ENCODE results near the gene CAND1.

CAND1 gene

GRCh38 chr12:67357376-67358125 lies 88.4 kb downstream of the CAND1 start:
- no peak for DNase-seq
- Histone ChIP-seq H3K4me1 (ENCODE audit: low read length) (0 out of 2 replicates have a peak, but pooled peaks cover 4% of the 10 kb centered on the region), H3K36me3 (replicated peaks; ENCODE audit: insufficient read depth, low read length) (no peaks in the 10 kb centered on the region), H3K4me3 (ENCODE audit: low read length) (no peak overlapping the region), H3K79me2 (ENCODE audit: low read length) (no peaks in the 10 kb centered on the region), H4K20me1 (ENCODE audit: insufficient read depth, low read length) (no peaks in the 10 kb centered on the region), H3K27me3 (replicated peaks; ENCODE audit: insufficient read depth, low read length) (no peaks in the 10 kb centered on the region), H3F3A (ENCODE audit: insufficient read depth, low read length) (no peaks in the 10 kb centered on the region), H3K9ac (ENCODE audit: low read length) (no peak overlapping the region), H2AFZ (ENCODE audit: low read length) (no peak overlapping the region), H3K4me2 (ENCODE audit: low read depth, low read length) (no peak overlapping the region), H3K9me3 (replicated peaks; ENCODE audit: insufficient read depth, low read length) (no peaks in the 10 kb centered on the region), H3K27ac (ENCODE audit: low read length) (no peak overlapping the region), H3K9me2 (replicated peaks; ENCODE audit: insufficient read depth, low read length) (no peaks in the 10 kb centered on the region)
- TF ChIP-seq EZH2 (optimal IDR thresholded peaks at IDR 0.05; ENCODE audit: low read depth, low read length) (no peak), CTCF (IDR thresholded peaks at IDR 0.05; ENCODE audit: low read length) (no peak)

DNA sequence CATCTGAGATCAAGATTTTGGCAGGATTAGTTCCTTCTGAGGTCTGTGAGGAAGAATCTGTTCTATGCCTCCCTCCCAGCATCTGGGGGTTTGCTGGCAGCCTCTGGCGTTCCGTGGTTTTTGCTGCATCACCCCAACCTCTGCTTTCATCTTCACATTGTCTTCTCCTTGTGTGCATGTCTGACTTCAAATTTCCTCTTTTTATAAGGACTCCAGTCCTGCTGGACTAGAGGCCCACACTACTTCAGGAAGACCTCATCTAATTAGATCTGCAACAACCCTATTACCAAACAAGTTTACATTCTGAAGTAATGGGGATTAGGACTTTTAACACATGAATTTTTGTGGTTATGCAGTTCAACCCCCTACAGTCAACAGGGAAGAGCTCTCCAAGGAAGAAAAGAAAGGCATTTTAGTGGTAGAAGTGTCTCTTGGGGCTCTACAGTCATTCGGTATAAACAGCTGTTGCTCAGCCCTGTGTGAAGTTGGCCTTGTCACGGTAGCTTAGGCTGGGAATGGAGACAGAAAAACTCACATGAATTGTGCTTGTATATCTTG lies 89.7 kb downstream of the CAND1 start:
- TF ChIP-seq CTCF (IDR thresholded peaks at IDR 0.05; ENCODE audit: low read length), result no peak
- TF ChIP-seq EZH2phosphoT487 (IDR thresholded peaks at IDR 0.05; ENCODE audit: low read length), result no peak
- TF ChIP-seq EZH2 (optimal IDR thresholded peaks at IDR 0.05; ENCODE audit: low read depth, low read length), result no peak
- H3F3A ChIP-seq (ENCODE audit: insufficient read depth, low read length), result no peaks in the 10 kb centered on the region
- H3K9me3 ChIP-seq (replicated peaks; ENCODE audit: insufficient read depth, low read length), result no peaks in the 10 kb centered on the region
- no peaks in the 10 kb centered on the region for H3K9me2 ChIP-seq (replicated peaks; ENCODE audit: insufficient read depth, low read length)
- H3K27ac ChIP-seq (ENCODE audit: low read length), result no peak overlapping the region
- H3K4me1 ChIP-seq (ENCODE audit: low read length), result 0 out of 2 replicates have a peak, but pooled peaks cover 4% of the 10 kb centered on the region
- H3K4me3 ChIP-seq (ENCODE audit: low read length), result no peak overlapping the region
- no peak overlapping the region for H2AFZ ChIP-seq (ENCODE audit: low read length)
- H4K20me1 ChIP-seq (ENCODE audit: insufficient read depth, low read length), result no peaks in the 10 kb centered on the region
- no peaks in the 10 kb centered on the region for H3K36me3 ChIP-seq (replicated peaks; ENCODE audit: insufficient read depth, low read length)
- H3K27me3 ChIP-seq (replicated peaks; ENCODE audit: insufficient read depth, low read length), result no peaks in the 10 kb centered on the region
- no peak for DNase-seq
- H3K4me2 ChIP-seq (ENCODE audit: low read depth, low read length), result no peak overlapping the region
- no peak overlapping the region for H3K9ac ChIP-seq (ENCODE audit: low read length)
- H3K79me2 ChIP-seq (ENCODE audit: low read length), result no peaks in the 10 kb centered on the region

DNA sequence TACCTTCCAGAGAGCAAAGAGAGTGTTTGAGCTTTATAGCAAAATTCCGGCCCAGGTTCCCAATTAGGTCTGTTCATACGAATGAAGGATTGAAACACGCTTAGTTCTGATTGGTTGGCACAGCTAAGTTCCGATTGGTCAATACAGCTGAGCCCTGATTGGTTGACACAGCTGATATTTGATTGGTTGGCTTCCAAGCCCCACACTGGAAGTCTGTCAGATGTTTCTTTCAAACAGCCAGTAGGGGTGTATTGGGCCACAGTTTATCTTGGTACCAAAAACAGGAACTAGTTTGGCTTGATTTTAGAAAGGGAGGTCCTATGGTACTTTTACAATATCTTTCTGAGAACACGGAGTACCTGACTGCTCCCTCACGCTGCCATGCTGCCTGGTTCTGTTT lies 93.4 kb downstream of the CAND1 start:
- H3K79me2 ChIP-seq (ENCODE audit: low read length), result no peaks in the 10 kb centered on the region
- no peak overlapping the region for H2AFZ ChIP-seq (ENCODE audit: low read length)
- H3K4me3 ChIP-seq (ENCODE audit: low read length), result no peak overlapping the region
- no peak overlapping the region for H3K27ac ChIP-seq (ENCODE audit: low read length)
- H3K4me1 ChIP-seq (ENCODE audit: low read length), result no peaks in the 10 kb centered on the region
- no peaks in the 10 kb centered on the region for H3F3A ChIP-seq (ENCODE audit: insufficient read depth, low read length)
- no peaks in the 10 kb centered on the region for H4K20me1 ChIP-seq (ENCODE audit: insufficient read depth, low read length)
- H3K36me3 ChIP-seq (replicated peaks; ENCODE audit: insufficient read depth, low read length), result no peaks in the 10 kb centered on the region
- TF ChIP-seq EZH2 (optimal IDR thresholded peaks at IDR 0.05; ENCODE audit: low read depth, low read length) (no peak), EZH2phosphoT487 (IDR thresholded peaks at IDR 0.05; ENCODE audit: low read length) (no peak), CTCF (IDR thresholded peaks at IDR 0.05; ENCODE audit: low read length) (no peak)
- no peaks in the 10 kb centered on the region for H3K9me2 ChIP-seq (replicated peaks; ENCODE audit: insufficient read depth, low read length)
- H3K9ac ChIP-seq (ENCODE audit: low read length), result no peak overlapping the region
- H3K27me3 ChIP-seq (replicated peaks; ENCODE audit: insufficient read depth, low read length), result no peaks in the 10 kb centered on the region
- no peak for DNase-seq
- no peaks in the 10 kb centered on the region for H3K9me3 ChIP-seq (replicated peaks; ENCODE audit: insufficient read depth, low read length)
- no peak overlapping the region for H3K4me2 ChIP-seq (ENCODE audit: low read depth, low read length)
